Upper lobe of left lung (tissue), 4 donors: Measurements from ENCODE around the gene BRAF.

Experiments
- EP300 ChIP-seq, 4 donors: sonication (generic); formaldehyde crosslinking; IDR thresholded peaks; one replicate each; pipeline ENCODE4 v1.5.1; 2017; ENCODE audit warnings: antibody characterized with exemption in 4 of 4, control low read depth in 2 of 4
- POLR2A ChIP-seq, 4 donors: fragments of 450-650 bp; IDR thresholded peaks; one replicate each; pipeline ENCODE4 v1.5.1; 2016 to 2017; ENCODE audit warnings: antibody characterized with exemption in 4 of 4, mild to moderate bottlenecking in 2 of 4
- TF ChIP-seq, protein P1 (sequence below), 6 experiments: fragments of 450-650 bp in 4 of 6; fragments of 200-600 bp in 2 of 6; sonication (generic) in 2 of 6; IDR thresholded peaks; one replicate each; pipeline ENCODE4 v1.5.1; 2016 to 2019; ENCODE audit warnings: antibody characterized with exemption in 6 of 6

DNA sequence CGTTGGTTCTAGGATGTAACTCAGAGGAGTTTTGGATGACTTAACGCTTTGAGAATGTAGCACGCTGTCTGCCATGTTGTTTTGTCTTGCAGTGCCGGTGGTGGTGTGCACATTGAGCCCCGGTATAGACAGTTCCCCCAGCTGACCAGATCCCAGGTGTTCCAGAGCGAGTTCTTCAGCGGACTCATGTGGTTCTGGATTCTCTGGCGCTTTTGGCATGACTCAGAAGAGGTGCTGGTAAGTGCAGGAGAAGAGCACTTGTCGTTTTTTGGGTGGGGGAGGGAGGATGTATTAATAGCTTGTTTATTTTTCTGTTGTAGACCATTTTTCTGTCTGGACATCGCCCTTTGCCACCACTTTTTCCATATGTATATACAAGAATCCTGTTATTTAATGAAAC is 222.0 kb downstream of the BRAF start:
- TF ChIP-seq POLR2A (IDR thresholded peaks at IDR 0.05) (no peak), EP300 (IDR thresholded peaks at IDR 0.05) (no peak)
- TF ChIP-seq, protein P1, sequence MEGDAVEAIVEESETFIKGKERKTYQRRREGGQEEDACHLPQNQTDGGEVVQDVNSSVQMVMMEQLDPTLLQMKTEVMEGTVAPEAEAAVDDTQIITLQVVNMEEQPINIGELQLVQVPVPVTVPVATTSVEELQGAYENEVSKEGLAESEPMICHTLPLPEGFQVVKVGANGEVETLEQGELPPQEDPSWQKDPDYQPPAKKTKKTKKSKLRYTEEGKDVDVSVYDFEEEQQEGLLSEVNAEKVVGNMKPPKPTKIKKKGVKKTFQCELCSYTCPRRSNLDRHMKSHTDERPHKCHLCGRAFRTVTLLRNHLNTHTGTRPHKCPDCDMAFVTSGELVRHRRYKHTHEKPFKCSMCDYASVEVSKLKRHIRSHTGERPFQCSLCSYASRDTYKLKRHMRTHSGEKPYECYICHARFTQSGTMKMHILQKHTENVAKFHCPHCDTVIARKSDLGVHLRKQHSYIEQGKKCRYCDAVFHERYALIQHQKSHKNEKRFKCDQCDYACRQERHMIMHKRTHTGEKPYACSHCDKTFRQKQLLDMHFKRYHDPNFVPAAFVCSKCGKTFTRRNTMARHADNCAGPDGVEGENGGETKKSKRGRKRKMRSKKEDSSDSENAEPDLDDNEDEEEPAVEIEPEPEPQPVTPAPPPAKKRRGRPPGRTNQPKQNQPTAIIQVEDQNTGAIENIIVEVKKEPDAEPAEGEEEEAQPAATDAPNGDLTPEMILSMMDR (IDR thresholded peaks at IDR 0.05), result no peak
